Measurements from ENCODE around the gene OR4E2. TPM values are rescaled to one million over a fixed set of nuclear protein-coding genes. Genes with fewer than 3 reads are reported as not detected.
"Not testable (repeated sequence)": the region's sequence is repeated elsewhere in the genome, so short reads cannot be mapped to it uniquely, and the experiment has no call there.

Gene OR4E2, protein sequence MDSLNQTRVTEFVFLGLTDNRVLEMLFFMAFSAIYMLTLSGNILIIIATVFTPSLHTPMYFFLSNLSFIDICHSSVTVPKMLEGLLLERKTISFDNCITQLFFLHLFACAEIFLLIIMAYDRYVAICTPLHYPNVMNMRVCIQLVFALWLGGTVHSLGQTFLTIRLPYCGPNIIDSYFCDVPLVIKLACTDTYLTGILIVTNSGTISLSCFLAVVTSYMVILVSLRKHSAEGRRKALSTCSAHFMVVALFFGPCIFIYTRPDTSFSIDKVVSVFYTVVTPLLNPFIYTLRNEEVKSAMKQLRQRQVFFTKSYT
- not detected for total RNA-seq

DNA sequence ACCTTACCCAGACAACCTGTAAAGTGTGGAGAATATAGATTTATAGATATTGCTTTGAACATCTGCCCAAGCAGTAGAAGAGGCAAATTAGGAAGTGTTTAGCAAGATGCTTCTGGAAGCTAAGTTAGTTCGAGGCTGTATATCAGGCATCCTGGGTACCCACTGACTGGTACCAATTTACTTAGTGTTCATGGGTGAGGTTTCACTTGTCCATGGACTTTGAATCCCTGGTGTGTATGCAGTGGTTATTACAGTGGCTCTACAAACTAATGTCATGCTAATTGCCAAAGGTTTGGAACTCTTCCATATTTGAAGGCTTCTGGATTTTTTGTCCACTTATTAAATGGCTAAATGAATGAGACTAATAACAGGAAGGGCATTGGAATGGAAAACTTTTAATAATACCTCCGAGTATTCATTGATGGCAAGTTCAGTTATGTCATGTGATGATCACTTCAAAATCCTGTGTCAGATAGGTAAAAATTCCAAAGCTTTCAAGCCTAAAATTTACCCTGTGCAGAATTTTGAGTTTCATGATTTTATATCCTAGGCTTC lies at the start of gene OR4E2:
OR4E2 (plus strand) TSS at position 505 of the 555 bp plus-strand sequence. CDS start 11,248 bp downstream, outside the sequence.
- intact Hi-C loops (cut with micrococcal nuclease): no loop called here
- peaks cover 18% of the 10 kb centered on the region for H3K27me3 Mint-ChIP-seq
- ChIA-PET CTCF (no interaction called here), POLR2A (no interaction called here)
- no peak for DNase-seq
- no peaks in the 10 kb centered on the region for H3K36me3 Mint-ChIP-seq
- H3K4me1 Mint-ChIP-seq (ENCODE audit: low read depth): no peaks in the 10 kb centered on the region
- H3K9me3 Mint-ChIP-seq: no peaks in the 10 kb centered on the region
- no peak within 1 kb of the TSS for H3K4me3 Mint-ChIP-seq
- H3K27ac Mint-ChIP-seq: no peak within 1 kb of the TSS

DNA sequence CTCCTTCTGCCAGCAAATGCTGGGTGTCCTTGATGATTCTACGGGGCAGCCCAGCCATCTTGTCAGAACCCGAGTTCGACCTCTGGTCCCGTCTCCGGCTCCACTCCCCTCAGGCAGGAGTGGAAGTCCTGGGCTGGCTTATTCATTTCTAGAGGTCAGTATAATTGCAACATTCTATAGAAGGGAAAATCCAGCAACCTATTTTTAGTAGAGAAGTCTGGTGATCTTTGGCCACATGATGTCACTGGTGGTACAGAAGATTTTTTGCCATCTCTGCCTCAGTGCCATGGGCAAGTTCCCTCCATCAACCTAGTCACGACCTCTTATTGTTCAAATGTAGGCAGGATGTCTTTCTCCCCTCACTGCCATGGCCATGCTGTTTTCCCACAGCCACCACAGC lies 41.3 kb upstream of the OR4E2 start:
- no peaks in the 10 kb centered on the region for H3K9me3 Mint-ChIP-seq
- no peak overlapping the region for H3K27ac Mint-ChIP-seq
- peaks cover 8% of the 10 kb centered on the region for H3K27me3 Mint-ChIP-seq
- DNase-seq: no peak
- CTCF ChIA-PET: no interaction called here
- POLR2A ChIA-PET: no interaction called here
- intact Hi-C loops (cut with micrococcal nuclease): no loop called here
- no peaks in the 10 kb centered on the region for H3K4me1 Mint-ChIP-seq (ENCODE audit: low read depth)
- no peak overlapping the region for H3K4me3 Mint-ChIP-seq
- no peaks in the 10 kb centered on the region for H3K36me3 Mint-ChIP-seq

DNA sequence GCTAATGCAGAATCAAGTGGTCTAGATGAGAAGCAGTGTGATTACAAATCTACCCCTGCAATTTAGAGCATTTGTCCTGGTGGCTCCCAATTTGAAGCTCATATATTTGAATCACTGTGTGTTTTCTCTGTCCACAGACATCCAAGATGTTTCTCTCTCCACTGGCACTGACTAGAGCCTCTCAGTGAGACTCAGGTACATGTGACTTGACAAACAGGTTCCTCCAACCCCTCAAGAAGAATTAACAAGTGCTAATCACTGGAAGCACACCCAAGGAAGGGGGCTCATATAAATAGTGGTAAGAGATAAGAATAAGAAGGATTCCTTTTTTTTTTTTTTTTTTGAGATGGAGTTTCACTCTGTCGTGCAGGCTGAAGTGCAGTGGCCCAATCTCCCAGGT lies 39.4 kb upstream of the OR4E2 start:
- Mint-ChIP-seq H3K27ac (no peak overlapping the region), H3K36me3 (no peaks in the 10 kb centered on the region), H3K27me3 (peaks cover 8% of the 10 kb centered on the region), H3K4me3 (no peak overlapping the region), H3K4me1 (ENCODE audit: low read depth) (no peaks in the 10 kb centered on the region), H3K9me3 (no peaks in the 10 kb centered on the region)
- CTCF ChIA-PET: no interaction called here
- intact Hi-C loops (cut with micrococcal nuclease): no loop called here
- POLR2A ChIA-PET: no interaction called here
- DNase-seq: no peak

DNA sequence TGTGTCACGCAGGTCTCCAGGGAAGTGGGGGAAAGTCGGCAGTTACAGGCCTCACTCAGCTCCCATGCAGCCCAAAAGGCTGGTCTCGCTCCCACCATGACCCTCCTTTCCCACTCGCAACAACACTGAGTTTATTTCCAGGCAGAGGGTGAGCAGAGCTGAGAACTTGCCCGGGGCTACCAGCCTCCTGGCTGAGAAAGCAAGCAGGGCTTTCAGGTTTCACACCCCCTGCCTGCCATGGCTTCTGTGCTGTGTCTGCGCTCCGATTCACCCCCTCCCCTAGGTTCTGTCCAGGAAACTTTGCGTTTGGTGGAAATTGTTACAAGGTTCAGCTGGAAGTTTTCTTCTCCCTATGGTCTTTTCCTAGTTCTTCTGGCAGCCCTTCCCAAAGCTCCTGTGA lies 36.0 kb upstream of the OR4E2 start:
- ChIA-PET CTCF (no interaction called here), POLR2A (no interaction called here)
- H3K9me3 Mint-ChIP-seq: no peaks in the 10 kb centered on the region
- H3K27ac Mint-ChIP-seq: no peak overlapping the region
- no peak overlapping the region for H3K4me3 Mint-ChIP-seq
- intact Hi-C loops (cut with micrococcal nuclease): no loop called here
- no peak for DNase-seq
- H3K27me3 Mint-ChIP-seq: peaks cover 10% of the 10 kb centered on the region
- no peaks in the 10 kb centered on the region for H3K36me3 Mint-ChIP-seq
- no peaks in the 10 kb centered on the region for H3K4me1 Mint-ChIP-seq (ENCODE audit: low read depth)

DNA sequence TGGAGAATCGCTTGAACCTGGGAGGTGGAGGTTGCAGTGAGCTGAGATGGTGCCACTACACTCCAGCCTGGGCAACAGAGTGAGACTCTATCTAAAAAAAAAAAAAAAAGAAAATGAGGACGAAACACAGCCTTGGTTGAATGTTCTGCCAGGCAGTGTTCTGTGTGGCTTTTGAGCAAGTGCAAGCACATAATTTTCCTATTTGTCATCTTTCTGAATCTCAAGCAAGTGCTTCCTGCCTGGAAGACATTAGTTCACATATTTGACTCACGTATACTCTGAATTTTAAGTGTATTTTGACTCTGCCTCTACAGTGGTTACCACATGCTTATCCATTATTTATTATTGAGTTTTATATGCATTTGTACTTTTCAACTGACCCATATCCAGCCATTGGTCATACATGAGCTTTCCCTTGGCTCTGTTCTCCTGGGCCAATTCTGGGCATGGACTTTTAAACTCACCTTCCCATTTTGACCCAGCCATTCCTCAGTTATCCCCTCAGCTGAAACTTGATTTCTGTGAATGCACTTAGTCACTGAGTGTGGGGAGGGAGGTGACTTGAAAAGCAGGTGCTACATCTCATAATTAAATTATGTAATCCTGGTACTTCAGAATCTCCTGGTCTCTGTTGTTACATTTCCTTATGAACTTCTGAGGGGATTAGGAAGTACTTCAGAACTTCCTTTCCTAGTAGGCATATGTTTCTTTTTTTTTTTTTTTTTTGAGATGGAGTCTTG lies 27.0 kb upstream of the OR4E2 start:
- no peak overlapping the region for H3K4me3 Mint-ChIP-seq
- POLR2A ChIA-PET: no interaction called here
- DNase-seq: no peak
- H3K4me1 Mint-ChIP-seq (ENCODE audit: low read depth): no peaks in the 10 kb centered on the region
- H3K9me3 Mint-ChIP-seq: no peaks in the 10 kb centered on the region
- H3K36me3 Mint-ChIP-seq: no peaks in the 10 kb centered on the region
- no peak overlapping the region for H3K27ac Mint-ChIP-seq
- intact Hi-C loops (cut with micrococcal nuclease): no loop called here
- CTCF ChIA-PET: no interaction called here
- H3K27me3 Mint-ChIP-seq: peaks cover 16% of the 10 kb centered on the region

DNA sequence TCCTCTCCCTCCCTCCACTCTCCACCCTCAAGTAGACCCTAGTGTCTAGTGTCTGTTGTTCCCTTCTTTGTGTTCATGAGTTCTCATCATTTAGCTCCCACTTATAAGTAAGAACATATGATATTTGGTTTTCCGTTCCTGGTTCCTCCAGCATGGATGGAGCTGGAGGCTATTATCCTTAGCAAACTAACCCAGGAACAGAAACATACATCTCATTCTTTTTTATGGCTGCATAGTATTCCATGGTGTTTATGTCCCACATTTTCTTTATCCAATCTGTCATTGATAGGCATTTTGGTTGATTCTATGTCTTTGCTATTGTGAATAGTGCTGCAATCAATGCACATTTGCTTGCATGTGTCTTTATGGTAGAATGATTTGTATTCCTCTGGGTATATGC lies 23.1 kb upstream of the OR4E2 start:
- intact Hi-C loops (cut with micrococcal nuclease); CTCF ChIA-PET; H3K4me1 Mint-ChIP-seq (ENCODE audit: low read depth); H3K27ac Mint-ChIP-seq; POLR2A ChIA-PET; H3K4me3 Mint-ChIP-seq; H3K9me3 Mint-ChIP-seq; DNase-seq; H3K36me3 Mint-ChIP-seq: not testable (repeated sequence)
- peaks cover 13% of the 10 kb centered on the region for H3K27me3 Mint-ChIP-seq

DNA sequence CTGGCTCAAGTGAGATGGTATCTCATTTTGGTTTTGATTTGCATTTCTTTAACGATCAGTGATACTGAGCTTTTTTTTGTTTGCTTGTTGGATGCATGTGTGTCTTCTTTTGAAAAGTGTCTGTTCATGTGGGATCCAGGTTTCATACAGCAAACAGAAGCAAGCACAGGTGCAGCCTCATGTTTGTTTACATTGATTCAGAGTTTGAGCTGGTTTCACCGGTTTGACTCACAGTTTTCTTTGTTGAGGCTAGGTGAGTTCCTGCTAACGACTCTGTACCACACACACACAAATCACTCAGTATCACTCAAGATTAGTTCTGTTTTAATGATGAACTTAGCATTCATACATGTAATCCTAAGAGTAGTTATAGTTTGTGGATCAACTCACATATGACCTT lies 22.6 kb upstream of the OR4E2 start:
- Mint-ChIP-seq H3K27me3 (peaks cover 10% of the 10 kb centered on the region), H3K36me3 (no peaks in the 10 kb centered on the region), H3K4me3 (no peak overlapping the region), H3K4me1 (ENCODE audit: low read depth) (no peaks in the 10 kb centered on the region), H3K9me3 (no peaks in the 10 kb centered on the region), H3K27ac (no peak overlapping the region)
- CTCF ChIA-PET: no interaction called here
- POLR2A ChIA-PET: no interaction called here
- DNase-seq: no peak
- intact Hi-C loops (cut with micrococcal nuclease): no loop called here

DNA sequence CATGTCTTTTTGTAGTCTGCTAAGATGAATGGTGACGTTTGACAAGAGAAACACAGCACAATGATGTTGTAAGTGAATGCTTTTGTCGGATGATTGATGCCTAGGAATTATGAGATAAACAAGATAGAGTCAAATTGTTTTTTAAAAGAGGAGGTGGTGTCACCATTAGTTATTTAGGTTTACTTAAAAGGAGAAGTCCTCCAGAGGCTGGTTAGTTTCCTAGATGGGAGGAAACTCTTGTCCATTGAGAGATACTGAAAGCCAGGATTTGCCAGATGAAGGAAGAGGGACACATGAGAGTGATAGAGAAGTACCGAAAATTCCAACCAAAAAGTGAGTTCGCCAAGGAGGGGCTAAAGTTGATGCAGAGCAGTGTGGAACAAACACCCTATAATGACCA lies 18.8 kb upstream of the OR4E2 start, which contains the start of gene OR10G2:
OR10G2 (minus strand) TSS at position 101 of the 400 bp plus-strand sequence; CDS start at position 3, 98 bp downstream.
- Mint-ChIP-seq H3K4me1 (ENCODE audit: low read depth) (no peaks in the 10 kb centered on the region), H3K27me3 (peaks cover 7% of the 10 kb centered on the region), H3K27ac (no peak within 1 kb of the TSS), H3K36me3 (no peaks in the 10 kb centered on the region), H3K9me3 (no peaks in the 10 kb centered on the region), H3K4me3 (no peak within 1 kb of the TSS)
- ChIA-PET POLR2A (no interaction called here), CTCF (no interaction called here)
- DNase-seq: no peak
- intact Hi-C loops (cut with micrococcal nuclease): no loop called here

DNA sequence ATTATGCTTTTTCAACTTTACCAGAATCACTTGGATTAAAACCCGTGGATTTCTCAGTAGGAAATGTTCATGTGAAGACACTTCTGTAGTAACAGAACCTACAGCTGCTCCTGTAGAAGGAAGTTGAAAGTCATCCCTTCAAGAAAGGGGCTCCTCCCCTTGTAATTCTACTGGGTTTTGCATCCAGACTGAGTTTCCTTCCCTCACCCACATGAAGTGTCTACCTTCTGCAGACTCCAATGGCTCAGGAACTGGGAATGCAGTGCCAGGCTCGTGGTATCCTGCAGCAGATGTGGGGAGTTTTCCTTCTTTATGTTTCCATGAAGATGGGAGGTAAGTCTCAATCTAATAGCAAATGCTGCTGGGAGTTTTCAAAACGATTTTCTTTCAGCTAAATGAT lies 11.0 kb upstream of the OR4E2 start:
- H3K36me3 Mint-ChIP-seq: no peaks in the 10 kb centered on the region
- no peaks in the 10 kb centered on the region for H3K4me1 Mint-ChIP-seq (ENCODE audit: low read depth)
- peak overlapping the region; percentile 48 for H3K4me3 Mint-ChIP-seq
- CTCF ChIA-PET: interaction anchor here (0.6 to 1.4 kb wide), 3 partner anchors 23 to 209 kb away, joined by 3 to 7 read pairs (median 3); no protein-coding TSS in a partner anchor
- no peaks in the 10 kb centered on the region for H3K9me3 Mint-ChIP-seq
- intact Hi-C loops (cut with micrococcal nuclease): loop anchor here (5.0 to 10.0 kb wide), 2 partner anchors 72 to 895 kb away; no protein-coding TSS in a partner anchor
- DNase-seq: no peak
- POLR2A ChIA-PET: no interaction called here
- peak overlapping the region; percentile 0 for H3K27ac Mint-ChIP-seq
- H3K27me3 Mint-ChIP-seq: no peaks in the 10 kb centered on the region

DNA sequence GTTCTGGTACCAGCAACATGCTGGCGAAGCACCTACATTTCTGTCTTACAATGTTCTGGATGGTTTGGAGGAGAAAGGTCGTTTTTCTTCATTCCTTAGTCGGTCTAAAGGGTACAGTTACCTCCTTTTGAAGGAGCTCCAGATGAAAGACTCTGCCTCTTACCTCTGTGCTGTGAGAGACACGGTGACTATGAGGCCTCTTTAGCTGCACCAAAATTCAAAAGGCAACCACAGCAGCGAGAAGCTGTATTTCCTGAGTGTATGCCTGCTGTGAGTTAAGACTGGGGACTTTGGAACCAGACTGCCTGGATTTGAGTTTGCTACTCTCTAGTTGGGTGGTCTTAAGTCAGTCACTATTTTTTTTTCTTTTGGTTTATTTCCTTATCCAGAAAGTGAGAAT lies 10.2 kb upstream of the OR4E2 start:
- Mint-ChIP-seq H3K27ac (no peak overlapping the region), H3K4me3 (peak overlapping the region; percentile 48), H3K27me3 (peaks cover 1% of the 10 kb centered on the region), H3K36me3 (no peaks in the 10 kb centered on the region), H3K9me3 (no peaks in the 10 kb centered on the region), H3K4me1 (ENCODE audit: low read depth) (no peaks in the 10 kb centered on the region)
- intact Hi-C loops (cut with micrococcal nuclease): loop anchor here (5.0 to 10.0 kb wide), 2 partner anchors 71 to 894 kb away; no protein-coding TSS in a partner anchor
- ChIA-PET CTCF (interaction anchor here (0.6 kb wide), 1 partner anchor 209 kb away, joined by 3 read pairs; no protein-coding TSS in a partner anchor), POLR2A (no interaction called here)
- no peak for DNase-seq

DNA sequence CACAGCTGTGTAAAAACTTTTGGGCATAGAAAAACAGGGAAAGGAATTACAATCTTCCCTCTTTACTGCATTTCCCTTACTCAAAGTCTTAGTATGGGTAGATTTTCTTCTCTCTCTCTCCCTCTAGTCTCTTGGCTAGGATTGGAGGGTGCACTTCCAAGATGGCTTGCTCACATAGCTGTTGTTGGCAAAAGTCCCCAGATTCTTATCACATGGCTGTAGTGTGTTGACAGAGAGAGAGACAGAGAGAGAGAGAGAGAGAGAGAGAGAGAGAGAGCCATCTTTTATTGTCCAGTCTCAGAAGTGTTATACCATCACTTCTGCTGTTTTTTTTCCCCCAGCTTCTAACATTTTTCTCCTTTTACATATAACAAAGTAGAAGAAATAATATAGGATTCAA lies 6.3 kb upstream of the OR4E2 start:
- Mint-ChIP-seq H3K9me3 (no peaks in the 10 kb centered on the region), H3K27me3 (peaks cover 16% of the 10 kb centered on the region), H3K4me3 (no peak overlapping the region), H3K36me3 (no peaks in the 10 kb centered on the region), H3K27ac (no peak overlapping the region), H3K4me1 (ENCODE audit: low read depth) (no peaks in the 10 kb centered on the region)
- POLR2A ChIA-PET: no interaction called here
- intact Hi-C loops (cut with micrococcal nuclease): loop anchor here (10.0 kb wide), 1 partner anchor 67 kb away; no protein-coding TSS in a partner anchor
- CTCF ChIA-PET: no interaction called here
- no peak for DNase-seq

DNA sequence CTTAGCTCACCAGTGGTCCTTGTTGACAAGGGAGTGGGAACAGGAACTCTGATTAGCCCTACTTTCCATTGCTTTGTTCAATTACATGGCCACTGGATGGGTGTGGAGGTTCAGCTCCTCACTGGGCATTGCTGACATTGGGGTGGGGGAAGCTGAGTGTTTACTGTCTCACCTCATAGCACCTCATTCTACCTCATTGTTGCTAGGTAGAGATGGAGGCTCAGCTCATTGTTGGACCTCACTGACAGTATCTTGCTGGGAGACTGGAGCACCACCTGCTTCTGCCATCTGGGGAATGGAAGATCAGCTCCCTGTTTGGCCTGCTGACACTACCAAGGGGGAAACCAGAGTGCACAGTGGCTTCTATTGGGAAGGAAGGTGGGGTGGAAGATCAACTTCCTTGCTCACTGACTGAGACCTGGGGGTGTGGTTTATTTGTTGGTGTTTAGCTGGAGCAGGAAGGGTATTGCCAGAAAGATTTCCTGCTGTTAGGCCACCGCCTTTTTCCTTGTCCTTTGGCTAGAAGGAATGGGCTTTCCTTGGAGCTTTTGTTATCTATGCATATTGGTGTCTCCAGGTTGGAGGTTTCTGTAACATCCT lies 1.3 kb upstream of the OR4E2 start:
- H3K27me3 Mint-ChIP-seq: peaks cover 19% of the 10 kb centered on the region
- intact Hi-C loops (cut with micrococcal nuclease): no loop called here
- CTCF ChIA-PET: interaction anchor here (0.8 kb wide), 2 partner anchors 57 to 97 kb away, joined by 3 read pairs; no protein-coding TSS in a partner anchor
- H3K27ac Mint-ChIP-seq: no peak overlapping the region
- H3K36me3 Mint-ChIP-seq: no peaks in the 10 kb centered on the region
- H3K4me3 Mint-ChIP-seq: no peak overlapping the region
- POLR2A ChIA-PET: no interaction called here
- H3K4me1 Mint-ChIP-seq (ENCODE audit: low read depth): no peaks in the 10 kb centered on the region
- no peaks in the 10 kb centered on the region for H3K9me3 Mint-ChIP-seq
- DNase-seq: no peak
